K562 (cell line): ENCODE measurements around the gene CLCNKA. TPM values are rescaled to one million over a fixed set of nuclear protein-coding genes. Genes with fewer than 3 reads are reported as not detected.

Experiments
- ATAC-seq: fragments of 200-7000 bp; cut with Tn5 transposase; 3 replicates; pipeline ENCODE4 v1.9.1; 2020; ENCODE audit warnings: moderate library complexity
- BruUV-seq: library from RNA; stranded (reverse); fragments of 400-500 nt; replicated peaks from 2 replicates; lab custom pipeline; 2021; lab: Mats Ljungman, UMichigan
- CTCF ChIA-PET: fragments of 300-600 bp; formaldehyde crosslinking; extraction: SDS; loops from one replicate; lab custom pipeline; 2021; ENCODE audit warnings: low intra/inter-chr PET ratio; lab: Yijun Ruan, JAX
- POLR2A ChIA-PET: fragments of 300-600, 350-650 bp; sonication (Branson Sonifier 250); formaldehyde crosslinking; extraction: SDS; loops from one replicate; lab custom pipeline; 2021; ENCODE audit warnings: antibody characterized with exemption, inconsistent platforms; lab: Yijun Ruan, JAX
- DNase-seq, 4 experiments: peaks; one replicate each; pipeline versions ENCODE4 v3.0.0 to v3.0.0-alpha.2; 2011 to 2018; ENCODE audit warnings: low spot score in 3 of 4, mixed read lengths in 3 of 4; ENCODE audit errors: extremely low read depth in 1 of 4
- FAIRE-seq: peaks from 2 replicates; lab custom pipeline; 2011; peaks lifted over from hg19 to GRCh38; lab: Jason Lieb, UNC
- H2AFZ ChIP-seq: 2 replicates; pipeline ENCODE4 v1.6.0; 2011; ENCODE audit warnings: low read depth, low read length, control low read depth, inconsistent platforms
- H3K27ac ChIP-seq: fragments of 200-600 bp; 3 replicates; pipeline ENCODE4 v1.8.0; 2011; ENCODE audit warnings: low read depth, mild to moderate bottlenecking, control low read depth, inconsistent platforms, low read length, moderate library complexity, mixed read lengths; ENCODE audit errors: extremely low read depth
- H3K27me3 ChIP-seq, 2 experiments: fragments of 300-600 bp in 1 of 2; 2 replicates in 1 of 2; 3 replicates in 1 of 2; pipeline versions ENCODE4 v1.6.0 to v1.8.0; 2011; ENCODE audit warnings: inconsistent platforms in 2 of 2, low read length in 2 of 2, mild to moderate bottlenecking in 1 of 2, mixed read lengths in 1 of 2, moderate library complexity in 1 of 2; ENCODE audit not compliant: control insufficient read depth in 2 of 2, insufficient read depth in 2 of 2
- H3K36me3 ChIP-seq: fragments of 300-600 bp; 3 replicates; pipeline ENCODE4 v1.8.0; 2011; ENCODE audit warnings: mild to moderate bottlenecking, low read length, inconsistent platforms; ENCODE audit not compliant: control insufficient read depth, insufficient read depth
- H3K4me1 ChIP-seq, 2 experiments: fragments of 200-600 bp in 1 of 2; replicated peaks in 1 of 2; 2 replicates in 1 of 2; 3 replicates in 1 of 2; pipeline versions ENCODE4 v1.5.1 to v1.8.0; 2011; ENCODE audit warnings: inconsistent platforms in 2 of 2, low read length in 2 of 2, mild to moderate bottlenecking in 1 of 2, mixed read lengths in 1 of 2, moderate library complexity in 1 of 2; ENCODE audit not compliant: control insufficient read depth in 2 of 2, insufficient read depth in 2 of 2
- H3K4me2 ChIP-seq: 2 replicates; pipeline ENCODE4 v1.6.1; 2011; ENCODE audit warnings: low read length, control low read depth, inconsistent platforms, mixed read lengths; ENCODE audit not compliant: insufficient read depth
- H3K4me3 ChIP-seq: fragments of 200-600 bp; sonication (generic), shearing (Covaris generic); 2 replicates; pipeline ENCODE4 v1.5.1; 2016; ENCODE audit warnings: control low read depth, inconsistent platforms
- H3K79me2 ChIP-seq: fragments of 200-600 bp; 3 replicates; pipeline ENCODE4 v1.8.0; 2011; ENCODE audit warnings: low read length, inconsistent platforms; ENCODE audit not compliant: control insufficient read depth, insufficient read depth
- H3K9ac ChIP-seq, 2 experiments: 2 replicates each; pipeline versions ENCODE4 v1.6.0 to v1.6.1; 2011; ENCODE audit warnings: low read depth in 2 of 2, low read length in 2 of 2, control low read depth in 1 of 2, inconsistent platforms in 1 of 2, mild to moderate bottlenecking in 1 of 2, mixed read lengths in 1 of 2; ENCODE audit not compliant: insufficient read depth in 1 of 2
- H3K9me1 ChIP-seq: one replicate; pipeline ENCODE4 v1.6.0; 2011; ENCODE audit warnings: inconsistent platforms, mild to moderate bottlenecking, low read length, moderate library complexity; ENCODE audit not compliant: control insufficient read depth, insufficient read depth
- H3K9me3 ChIP-seq: replicated peaks from 2 replicates; pipeline ENCODE4 v1.5.1; 2011; ENCODE audit warnings: low read depth, low read length, inconsistent platforms; ENCODE audit not compliant: control insufficient read depth, insufficient read depth
- H4K20me1 ChIP-seq: replicated peaks from 2 replicates; pipeline ENCODE4 v1.6.1; 2011; ENCODE audit warnings: low read length, inconsistent platforms, mixed read lengths; ENCODE audit not compliant: control insufficient read depth, insufficient read depth
- ADNP ChIP-seq: fragments of 200-800 bp; sonication (Bioruptor generic); IDR thresholded peaks from 2 replicates; pipeline ENCODE4 v1.6.1; 2016; ENCODE audit warnings: missing genetic modification characterization, missing compliant biosample characterization
- BCOR ChIP-seq: fragments of 450-650 bp; IDR thresholded peaks from 2 replicates; pipeline ENCODE4 v1.6.1; 2016
- CBX3 ChIP-seq, 2 experiments: IDR thresholded peaks; 1 replicate in 1 of 2; 2 replicates in 1 of 2; pipeline ENCODE4 v1.6.1; 2012; ENCODE audit warnings: inconsistent platforms in 2 of 2, low read length in 2 of 2, borderline replicate concordance in 1 of 2, control low read depth in 1 of 2
- CHD4 ChIP-seq: fragments of 200-600 bp; sonication (generic); IDR thresholded peaks from 3 replicates; pipeline ENCODE4 v1.6.1; 2012; ENCODE audit warnings: low read depth, mild to moderate bottlenecking, mixed read lengths, low read length, inconsistent platforms; ENCODE audit not compliant: insufficient read depth, insufficient replicate concordance, poor library complexity, severe bottlenecking
- EP300 ChIP-seq: IDR thresholded peaks from 2 replicates; pipeline ENCODE4 v1.6.1; 2012; ENCODE audit warnings: low read length, improper control_type of control experiment
- MCM3 ChIP-seq: fragments of 450-650 bp; IDR thresholded peaks from 2 replicates; pipeline ENCODE4 v1.6.1; 2016
- PTBP1 ChIP-seq: fragments of 200-400 bp; formaldehyde crosslinking; IDR thresholded peaks from 2 replicates; pipeline ENCODE4 v1.6.1; 2017; ENCODE audit warnings: low read depth, low read length
- SMARCA5 ChIP-seq: fragments of 450-650 bp; IDR thresholded peaks from 2 replicates; pipeline ENCODE4 v1.6.1; 2016
- SPI1 ChIP-seq: IDR thresholded peaks from 2 replicates; pipeline ENCODE4 v1.6.1; 2011; ENCODE audit warnings: low read depth, low read length, control low read depth, borderline replicate concordance
- STAT6 ChIP-seq: sonication (generic); formaldehyde crosslinking; IDR thresholded peaks from 2 replicates; pipeline ENCODE4 v1.8.1; 2023; ENCODE audit warnings: mild to moderate bottlenecking, missing genetic modification reagents
- ZKSCAN3 ChIP-seq: fragments of 250-450 bp; sonication (Bioruptor Pico); IDR thresholded peaks from 2 replicates; pipeline ENCODE4 v1.4.0; 2020
- WGBS: fragments of 100-300 bp; shearing (Covaris generic); methylation state at CpG from one replicate; pipeline ENCODE4 v1.1.6; 2016; ENCODE audit warnings: low coverage, mixed read lengths; ENCODE audit not compliant: insufficient coverage; ENCODE audit errors: missing lambda C conversion rate; 5-methylcytosine and 5-hydroxymethylcytosine counted together
- in situ Hi-C: fragments of 300-500 bp; cut with MboI; formaldehyde crosslinking; loops from 4 replicates; pipeline ENCODE4 v1.15.0; 2018; ENCODE audit warnings: inconsistent platforms, mixed read lengths
- intact Hi-C: fragments of 100-400 bp; cut with micrococcal nuclease; formaldehyde crosslinking; loops from 2 replicates; pipeline ENCODE4 v1.14.2; 2022
- polyA plus RNA-seq, 8 experiments: library from polyadenylated mRNA; depleted of rRNA in 4 of 8; stranded (reverse) in 5 of 8; unstranded in 3 of 8; fragments of >200 nt; fragmentation: Nextera tagmentation in 2 of 8; fragmentation: Illumina TruSeq in 1 of 8; extraction: Ambion mirVana in 2 of 8; extraction: Trizol in 1 of 8; gene quantifications; 2 replicates each; pipeline versions ENCODE4 v1.2.1 to v1.2.3, GENCODE V29; 2011 to 2014; ENCODE audit warnings: inconsistent platforms in 1 of 8, missing spikeins in 1 of 8
- total RNA-seq, 7 experiments: library from RNA; depleted of rRNA in 6 of 7; stranded (reverse); fragments of >200 nt in 6 of 7; fragmentation: Illumina TruSeq in 2 of 7; extraction: Trizol in 2 of 7; gene quantifications; 2 replicates each; pipeline versions ENCODE4 v1.2.1 to v1.2.3, GENCODE V29; 2011 to 2021; ENCODE audit warnings: low replicate concordance in 1 of 7
- TF ChIP-seq, protein P1 (sequence below), 2 experiments: fragments of 250-450 bp in 1 of 2; fragments of 450-650 bp in 1 of 2; sonication (Bioruptor Pico) in 1 of 2; IDR thresholded peaks; 2 replicates each; pipeline versions ENCODE4 v1.6.1 to v1.8.0; 2016 to 2021; ENCODE audit warnings: mild to moderate bottlenecking in 2 of 2, moderate library complexity in 2 of 2, missing compliant biosample characterization in 1 of 2, missing genetic modification characterization in 1 of 2
- TF ChIP-seq, protein P2 (sequence below): fragments of 200-800 bp; sonication (Bioruptor generic); IDR thresholded peaks from 2 replicates; pipeline ENCODE4 v1.6.1; 2016; ENCODE audit warnings: missing genetic modification characterization, missing compliant biosample characterization

Gene CLCNKA
- total and polyA plus RNA-seq, 9 of the 15 experiments (the other 6 are each of a cell fraction or from before 2014, with no cell fraction given) = 0.03 to 0.37 (median 0.10) TPM; not detected in 3

DNA sequence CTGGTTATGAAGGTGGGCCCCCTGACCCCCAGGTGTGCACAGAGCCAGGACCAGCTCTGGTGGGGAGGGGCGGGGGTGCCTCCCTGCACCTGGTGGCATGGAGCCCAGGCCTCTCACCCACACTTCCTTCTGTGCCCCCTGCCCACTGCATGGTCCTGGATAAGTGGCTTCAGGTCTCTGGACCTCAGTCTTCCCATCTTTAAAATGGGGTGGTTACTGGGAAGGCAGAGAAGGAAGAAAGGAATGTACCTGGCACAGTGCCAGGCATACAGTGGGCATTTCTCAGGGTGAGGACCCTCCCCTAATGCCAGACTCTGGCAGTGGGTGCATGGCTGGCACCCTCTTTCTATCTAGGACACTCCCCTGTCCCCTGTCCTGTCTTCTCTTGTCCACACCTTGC is 7.5 kb downstream of the CLCNKA start (continued):
- TF ChIP-seq CHD4 = peak; percentile 51
- 0 out of 2 replicates have a peak, but pooled peaks have one; percentile 76 for TF ChIP-seq PTBP1
- peak; percentile 92 for TF ChIP-seq BCOR
- TF ChIP-seq, protein P1, sequence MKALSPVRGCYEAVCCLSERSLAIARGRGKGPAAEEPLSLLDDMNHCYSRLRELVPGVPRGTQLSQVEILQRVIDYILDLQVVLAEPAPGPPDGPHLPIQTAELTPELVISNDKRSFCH (CRISPR knock-in tag; IDR thresholded peaks at IDR 0.05) = no peak
- TF ChIP-seq, protein P1 (tag; IDR thresholded peaks at IDR 0.05) = no peak
- TF ChIP-seq ADNP (tag) = peak; percentile 67
- peak; percentile 83 for TF ChIP-seq SMARCA5
- TF ChIP-seq MCM3 = no peak

DNA sequence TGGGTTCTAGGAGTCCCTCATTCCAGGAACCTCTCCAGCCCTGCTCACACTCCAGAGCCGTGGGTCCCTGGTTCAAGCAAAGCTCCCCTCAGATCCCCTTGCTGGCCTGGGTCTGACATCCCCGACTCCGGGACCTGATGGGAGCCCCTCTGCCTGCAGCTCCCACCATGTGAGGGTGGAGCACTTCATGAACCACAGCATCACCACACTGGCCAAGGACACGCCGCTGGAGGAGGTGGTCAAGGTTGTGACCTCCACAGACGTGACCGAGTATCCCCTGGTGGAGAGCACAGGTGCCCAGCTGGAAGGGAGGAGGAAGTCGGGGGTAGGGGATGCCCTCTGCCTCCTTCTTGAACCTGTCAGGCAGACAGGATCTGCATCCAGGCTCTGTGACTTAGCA is 9.7 kb downstream of the CLCNKA start:
- H3K27ac ChIP-seq = no peak overlapping the region
- H3K36me3 ChIP-seq = no peaks in the 10 kb centered on the region
- ATAC-seq = no peak
- no peaks in the 10 kb centered on the region for H4K20me1 ChIP-seq
- no peak for FAIRE-seq
- no peak overlapping the region for H3K4me2 ChIP-seq
- BruUV-seq = no TSS peak
- no peaks in the 10 kb centered on the region for H3K9me1 ChIP-seq
- no peak for DNase-seq
- in situ Hi-C loops (no loop called here), intact Hi-C loops (no loop called here)
- no peak overlapping the region for H3K4me3 ChIP-seq
- WGBS = 44% methylated on average over 8 of the region's 8 CpGs
- peaks cover 12 to 49% of the 10 kb centered on the region in 2 experiments; a peak in 4 of 5 replicates for H3K4me1 ChIP-seq
- CTCF ChIA-PET = interaction anchor here (0.6 to 2.6 kb wide), 2 partner anchors 23 to 30 kb away, joined by 4 to 50 read pairs; no protein-coding TSS in a partner anchor
- H2AFZ ChIP-seq = no peak overlapping the region
- no peaks in the 10 kb centered on the region for H3K27me3 ChIP-seq
- no peaks in the 10 kb centered on the region for H3K79me2 ChIP-seq
- H3K9me3 ChIP-seq = no peaks in the 10 kb centered on the region
- POLR2A ChIA-PET = interaction anchor here (0.7 to 1.2 kb wide), 2 partner anchors 9 to 80 kb away, joined by 3 to 7 read pairs; partner anchors contain the start of gene CLCNKA
- H3K9ac ChIP-seq = no peak overlapping the region
- TF ChIP-seq CBX3 (IDR thresholded peaks at IDR 0.05; ENCODE audit: borderline replicate concordance in 1 of 2, low read length in 2 of 2) (no peak), ZKSCAN3 (CRISPR knock-in tag) (no peak), SPI1 (no peak), STAT6 (CRISPR knock-in tag) (no peak), EP300 (no peak)
- TF ChIP-seq, protein P2, sequence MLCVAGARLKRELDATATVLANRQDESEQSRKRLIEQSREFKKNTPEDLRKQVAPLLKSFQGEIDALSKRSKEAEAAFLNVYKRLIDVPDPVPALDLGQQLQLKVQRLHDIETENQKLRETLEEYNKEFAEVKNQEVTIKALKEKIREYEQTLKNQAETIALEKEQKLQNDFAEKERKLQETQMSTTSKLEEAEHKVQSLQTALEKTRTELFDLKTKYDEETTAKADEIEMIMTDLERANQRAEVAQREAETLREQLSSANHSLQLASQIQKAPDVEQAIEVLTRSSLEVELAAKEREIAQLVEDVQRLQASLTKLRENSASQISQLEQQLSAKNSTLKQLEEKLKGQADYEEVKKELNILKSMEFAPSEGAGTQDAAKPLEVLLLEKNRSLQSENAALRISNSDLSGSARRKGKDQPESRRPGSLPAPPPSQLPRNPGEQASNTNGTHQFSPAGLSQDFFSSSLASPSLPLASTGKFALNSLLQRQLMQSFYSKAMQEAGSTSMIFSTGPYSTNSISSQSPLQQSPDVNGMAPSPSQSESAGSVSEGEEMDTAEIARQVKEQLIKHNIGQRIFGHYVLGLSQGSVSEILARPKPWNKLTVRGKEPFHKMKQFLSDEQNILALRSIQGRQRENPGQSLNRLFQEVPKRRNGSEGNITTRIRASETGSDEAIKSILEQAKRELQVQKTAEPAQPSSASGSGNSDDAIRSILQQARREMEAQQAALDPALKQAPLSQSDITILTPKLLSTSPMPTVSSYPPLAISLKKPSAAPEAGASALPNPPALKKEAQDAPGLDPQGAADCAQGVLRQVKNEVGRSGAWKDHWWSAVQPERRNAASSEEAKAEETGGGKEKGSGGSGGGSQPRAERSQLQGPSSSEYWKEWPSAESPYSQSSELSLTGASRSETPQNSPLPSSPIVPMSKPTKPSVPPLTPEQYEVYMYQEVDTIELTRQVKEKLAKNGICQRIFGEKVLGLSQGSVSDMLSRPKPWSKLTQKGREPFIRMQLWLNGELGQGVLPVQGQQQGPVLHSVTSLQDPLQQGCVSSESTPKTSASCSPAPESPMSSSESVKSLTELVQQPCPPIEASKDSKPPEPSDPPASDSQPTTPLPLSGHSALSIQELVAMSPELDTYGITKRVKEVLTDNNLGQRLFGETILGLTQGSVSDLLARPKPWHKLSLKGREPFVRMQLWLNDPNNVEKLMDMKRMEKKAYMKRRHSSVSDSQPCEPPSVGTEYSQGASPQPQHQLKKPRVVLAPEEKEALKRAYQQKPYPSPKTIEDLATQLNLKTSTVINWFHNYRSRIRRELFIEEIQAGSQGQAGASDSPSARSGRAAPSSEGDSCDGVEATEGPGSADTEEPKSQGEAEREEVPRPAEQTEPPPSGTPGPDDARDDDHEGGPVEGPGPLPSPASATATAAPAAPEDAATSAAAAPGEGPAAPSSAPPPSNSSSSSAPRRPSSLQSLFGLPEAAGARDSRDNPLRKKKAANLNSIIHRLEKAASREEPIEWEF (CRISPR knock-in tag) = no peak
